HEK293 (cell line): ENCODE measurements around the gene TPI1.
A peak's percentile ranks its signal among the peaks of the same experiment; 100 is the strongest.

ENCODE experiments used
- KLF1 ChIP-seq: fragments of 450-650 bp; formaldehyde crosslinking; IDR thresholded peaks from 2 replicates; pipeline ENCODE4 v1.5.1; 2016; ENCODE audit warnings: missing biosample characterization, missing genetic modification characterization
- OSR2 ChIP-seq: fragments of 450-650 bp; formaldehyde crosslinking; IDR thresholded peaks from 2 replicates; pipeline ENCODE4 v1.5.1; 2016; ENCODE audit warnings: missing biosample characterization, missing genetic modification characterization
- ZBTB1 ChIP-seq: fragments of 450-650 bp; formaldehyde crosslinking; IDR thresholded peaks from 2 replicates; pipeline ENCODE4 v1.5.1; 2016; ENCODE audit warnings: missing biosample characterization, missing genetic modification characterization
- ZBTB20 ChIP-seq: fragments of 450-650 bp; formaldehyde crosslinking; IDR thresholded peaks from 2 replicates; pipeline ENCODE4 v1.5.1; 2016; ENCODE audit warnings: missing biosample characterization, missing genetic modification characterization
- ZNF133 ChIP-seq: fragments of 450-650 bp; formaldehyde crosslinking; IDR thresholded peaks from 2 replicates; pipeline ENCODE4 v1.5.1; 2016; ENCODE audit warnings: missing biosample characterization, missing genetic modification characterization
- ZNF146 ChIP-seq: fragments of 450-650 bp; formaldehyde crosslinking; IDR thresholded peaks from 2 replicates; pipeline ENCODE4 v1.5.1; 2016; ENCODE audit warnings: missing biosample characterization, missing genetic modification characterization
- ZNF214 ChIP-seq: fragments of 450-650 bp; formaldehyde crosslinking; IDR thresholded peaks from 2 replicates; pipeline ENCODE4 v1.5.1; 2017; ENCODE audit warnings: missing biosample characterization, mild to moderate bottlenecking, missing genetic modification characterization, borderline replicate concordance
- ZNF341 ChIP-seq: fragments of 450-650 bp; formaldehyde crosslinking; IDR thresholded peaks from 2 replicates; pipeline ENCODE4; 2016; ENCODE audit warnings: low read depth, missing biosample characterization, missing genetic modification characterization
- ZNF529 ChIP-seq: fragments of 450-650 bp; formaldehyde crosslinking; IDR thresholded peaks from 2 replicates; pipeline ENCODE4 v1.5.1; 2017; ENCODE audit warnings: missing genetic modification characterization, missing biosample characterization; ENCODE audit not compliant: insufficient replicate concordance
- ZNF600 ChIP-seq: fragments of 450-650 bp; formaldehyde crosslinking; IDR thresholded peaks from 2 replicates; pipeline ENCODE4 v1.5.1; 2016; ENCODE audit warnings: missing biosample characterization, missing genetic modification characterization
- ZNF626 ChIP-seq: fragments of 450-650 bp; sonication (Bioruptor Pico); formaldehyde crosslinking; IDR thresholded peaks from 2 replicates; pipeline ENCODE4 v1.5.1; 2018; ENCODE audit warnings: missing biosample characterization, missing genetic modification characterization, inconsistent platforms
- ZNF629 ChIP-seq: fragments of 450-650 bp; formaldehyde crosslinking; IDR thresholded peaks from 2 replicates; pipeline ENCODE4 v1.5.1; 2017; ENCODE audit warnings: missing biosample characterization, missing genetic modification characterization
- TF ChIP-seq, protein P1 (sequence below): fragments of 450-650 bp; formaldehyde crosslinking; IDR thresholded peaks from 2 replicates; pipeline ENCODE4 v1.5.1; 2016; ENCODE audit warnings: missing biosample characterization, missing genetic modification characterization
- TF ChIP-seq, protein P2 (sequence below): fragments of 450-650 bp; formaldehyde crosslinking; IDR thresholded peaks from 2 replicates; pipeline ENCODE4 v1.5.1; 2016; ENCODE audit warnings: missing biosample characterization, missing genetic modification characterization
- TF ChIP-seq, protein P3 (sequence below): fragments of 450-650 bp; formaldehyde crosslinking; IDR thresholded peaks from 2 replicates; pipeline ENCODE4 v1.5.1; 2016; ENCODE audit warnings: missing biosample characterization, missing genetic modification characterization
- TF ChIP-seq, protein P4 (sequence below): fragments of 450-650 bp; formaldehyde crosslinking; IDR thresholded peaks from 2 replicates; pipeline ENCODE4 v1.5.1; 2016; ENCODE audit warnings: missing biosample characterization, missing genetic modification characterization, low read depth
- TF ChIP-seq, protein P5 (sequence below): fragments of 450-650 bp; formaldehyde crosslinking; IDR thresholded peaks from 2 replicates; pipeline ENCODE4 v1.5.1; 2017; ENCODE audit warnings: missing biosample characterization, missing genetic modification characterization
- TF ChIP-seq, protein P6 (sequence below): fragments of 450-650 bp; formaldehyde crosslinking; IDR thresholded peaks from 2 replicates; pipeline ENCODE4 v1.5.1; 2016; ENCODE audit warnings: missing biosample characterization, missing genetic modification characterization

Gene TPI1

DNA sequence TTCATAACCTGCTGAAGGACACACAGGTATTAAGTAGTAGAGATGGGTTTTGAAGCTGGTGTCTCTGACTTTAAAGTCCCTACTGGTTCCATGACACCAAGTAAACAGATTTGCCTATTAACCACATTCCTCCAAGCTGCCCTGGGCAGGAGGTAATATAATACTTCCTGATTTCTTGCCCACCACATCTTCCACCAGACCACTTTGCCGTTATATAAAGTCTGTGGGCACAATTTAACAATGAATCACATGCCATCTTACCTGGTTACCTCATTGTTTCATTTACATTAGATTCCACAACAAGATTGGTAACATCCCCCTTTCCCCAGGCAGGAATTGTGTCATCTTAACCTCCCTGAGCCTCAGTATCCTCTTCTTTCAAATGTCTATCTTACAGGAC, 36.4 kb downstream of the TPI1 start (continued):
- TF ChIP-seq, protein P1, sequence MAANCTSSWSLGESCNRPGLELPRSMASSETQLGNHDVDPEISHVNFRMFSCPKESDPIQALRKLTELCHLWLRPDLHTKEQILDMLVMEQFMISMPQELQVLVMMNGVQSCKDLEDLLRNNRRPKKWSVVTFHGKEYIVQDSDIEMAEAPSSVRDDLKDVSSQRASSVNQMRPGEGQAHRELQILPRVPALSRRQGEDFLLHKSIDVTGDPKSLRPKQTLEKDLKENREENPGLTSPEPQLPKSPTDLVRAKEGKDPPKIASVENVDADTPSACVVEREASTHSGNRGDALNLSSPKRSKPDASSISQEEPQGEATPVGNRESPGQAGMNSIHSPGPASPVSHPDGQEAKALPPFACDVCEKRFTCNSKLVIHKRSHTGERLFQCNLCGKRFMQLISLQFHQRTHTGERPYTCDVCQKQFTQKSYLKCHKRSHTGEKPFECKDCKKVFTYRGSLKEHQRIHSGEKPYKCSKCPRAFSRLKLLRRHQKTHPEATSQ (tag by site-specific recombination) = no peak
- TF ChIP-seq ZNF529 (tag by site-specific recombination) = no peak
- TF ChIP-seq ZNF146 (tag by site-specific recombination) = no peak
- TF ChIP-seq ZBTB20 (tag by site-specific recombination) = no peak
- no peak for TF ChIP-seq OSR2 (tag by site-specific recombination)
- no peak for TF ChIP-seq ZNF341 (tag by site-specific recombination)
- no peak for TF ChIP-seq ZNF133
- no peak for TF ChIP-seq ZBTB1 (tag by site-specific recombination)
- no peak for TF ChIP-seq ZNF626 (tag by site-specific recombination)
- no peak for TF ChIP-seq ZNF214
- TF ChIP-seq, protein P2, sequence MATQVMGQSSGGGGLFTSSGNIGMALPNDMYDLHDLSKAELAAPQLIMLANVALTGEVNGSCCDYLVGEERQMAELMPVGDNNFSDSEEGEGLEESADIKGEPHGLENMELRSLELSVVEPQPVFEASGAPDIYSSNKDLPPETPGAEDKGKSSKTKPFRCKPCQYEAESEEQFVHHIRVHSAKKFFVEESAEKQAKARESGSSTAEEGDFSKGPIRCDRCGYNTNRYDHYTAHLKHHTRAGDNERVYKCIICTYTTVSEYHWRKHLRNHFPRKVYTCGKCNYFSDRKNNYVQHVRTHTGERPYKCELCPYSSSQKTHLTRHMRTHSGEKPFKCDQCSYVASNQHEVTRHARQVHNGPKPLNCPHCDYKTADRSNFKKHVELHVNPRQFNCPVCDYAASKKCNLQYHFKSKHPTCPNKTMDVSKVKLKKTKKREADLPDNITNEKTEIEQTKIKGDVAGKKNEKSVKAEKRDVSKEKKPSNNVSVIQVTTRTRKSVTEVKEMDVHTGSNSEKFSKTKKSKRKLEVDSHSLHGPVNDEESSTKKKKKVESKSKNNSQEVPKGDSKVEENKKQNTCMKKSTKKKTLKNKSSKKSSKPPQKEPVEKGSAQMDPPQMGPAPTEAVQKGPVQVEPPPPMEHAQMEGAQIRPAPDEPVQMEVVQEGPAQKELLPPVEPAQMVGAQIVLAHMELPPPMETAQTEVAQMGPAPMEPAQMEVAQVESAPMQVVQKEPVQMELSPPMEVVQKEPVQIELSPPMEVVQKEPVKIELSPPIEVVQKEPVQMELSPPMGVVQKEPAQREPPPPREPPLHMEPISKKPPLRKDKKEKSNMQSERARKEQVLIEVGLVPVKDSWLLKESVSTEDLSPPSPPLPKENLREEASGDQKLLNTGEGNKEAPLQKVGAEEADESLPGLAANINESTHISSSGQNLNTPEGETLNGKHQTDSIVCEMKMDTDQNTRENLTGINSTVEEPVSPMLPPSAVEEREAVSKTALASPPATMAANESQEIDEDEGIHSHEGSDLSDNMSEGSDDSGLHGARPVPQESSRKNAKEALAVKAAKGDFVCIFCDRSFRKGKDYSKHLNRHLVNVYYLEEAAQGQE = no peak
- TF ChIP-seq, protein P3, sequence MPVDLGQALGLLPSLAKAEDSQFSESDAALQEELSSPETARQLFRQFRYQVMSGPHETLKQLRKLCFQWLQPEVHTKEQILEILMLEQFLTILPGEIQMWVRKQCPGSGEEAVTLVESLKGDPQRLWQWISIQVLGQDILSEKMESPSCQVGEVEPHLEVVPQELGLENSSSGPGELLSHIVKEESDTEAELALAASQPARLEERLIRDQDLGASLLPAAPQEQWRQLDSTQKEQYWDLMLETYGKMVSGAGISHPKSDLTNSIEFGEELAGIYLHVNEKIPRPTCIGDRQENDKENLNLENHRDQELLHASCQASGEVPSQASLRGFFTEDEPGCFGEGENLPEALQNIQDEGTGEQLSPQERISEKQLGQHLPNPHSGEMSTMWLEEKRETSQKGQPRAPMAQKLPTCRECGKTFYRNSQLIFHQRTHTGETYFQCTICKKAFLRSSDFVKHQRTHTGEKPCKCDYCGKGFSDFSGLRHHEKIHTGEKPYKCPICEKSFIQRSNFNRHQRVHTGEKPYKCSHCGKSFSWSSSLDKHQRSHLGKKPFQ = no peak
- TF ChIP-seq ZNF629 (tag by site-specific recombination) = 0 out of 2 replicates have a peak, but pooled peaks have one; percentile 11
- TF ChIP-seq, protein P4, sequence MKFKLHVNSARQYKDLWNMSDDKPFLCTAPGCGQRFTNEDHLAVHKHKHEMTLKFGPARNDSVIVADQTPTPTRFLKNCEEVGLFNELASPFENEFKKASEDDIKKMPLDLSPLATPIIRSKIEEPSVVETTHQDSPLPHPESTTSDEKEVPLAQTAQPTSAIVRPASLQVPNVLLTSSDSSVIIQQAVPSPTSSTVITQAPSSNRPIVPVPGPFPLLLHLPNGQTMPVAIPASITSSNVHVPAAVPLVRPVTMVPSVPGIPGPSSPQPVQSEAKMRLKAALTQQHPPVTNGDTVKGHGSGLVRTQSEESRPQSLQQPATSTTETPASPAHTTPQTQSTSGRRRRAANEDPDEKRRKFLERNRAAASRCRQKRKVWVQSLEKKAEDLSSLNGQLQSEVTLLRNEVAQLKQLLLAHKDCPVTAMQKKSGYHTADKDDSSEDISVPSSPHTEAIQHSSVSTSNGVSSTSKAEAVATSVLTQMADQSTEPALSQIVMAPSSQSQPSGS (tag by site-specific recombination) = peak; percentile 50; the same call in 1 of the 2 replicates
- TF ChIP-seq, protein P5, sequence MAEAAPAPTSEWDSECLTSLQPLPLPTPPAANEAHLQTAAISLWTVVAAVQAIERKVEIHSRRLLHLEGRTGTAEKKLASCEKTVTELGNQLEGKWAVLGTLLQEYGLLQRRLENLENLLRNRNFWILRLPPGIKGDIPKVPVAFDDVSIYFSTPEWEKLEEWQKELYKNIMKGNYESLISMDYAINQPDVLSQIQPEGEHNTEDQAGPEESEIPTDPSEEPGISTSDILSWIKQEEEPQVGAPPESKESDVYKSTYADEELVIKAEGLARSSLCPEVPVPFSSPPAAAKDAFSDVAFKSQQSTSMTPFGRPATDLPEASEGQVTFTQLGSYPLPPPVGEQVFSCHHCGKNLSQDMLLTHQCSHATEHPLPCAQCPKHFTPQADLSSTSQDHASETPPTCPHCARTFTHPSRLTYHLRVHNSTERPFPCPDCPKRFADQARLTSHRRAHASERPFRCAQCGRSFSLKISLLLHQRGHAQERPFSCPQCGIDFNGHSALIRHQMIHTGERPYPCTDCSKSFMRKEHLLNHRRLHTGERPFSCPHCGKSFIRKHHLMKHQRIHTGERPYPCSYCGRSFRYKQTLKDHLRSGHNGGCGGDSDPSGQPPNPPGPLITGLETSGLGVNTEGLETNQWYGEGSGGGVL (tag by site-specific recombination) = no peak
- peak; percentile 82 for TF ChIP-seq ZNF600
- TF ChIP-seq, protein P6, sequence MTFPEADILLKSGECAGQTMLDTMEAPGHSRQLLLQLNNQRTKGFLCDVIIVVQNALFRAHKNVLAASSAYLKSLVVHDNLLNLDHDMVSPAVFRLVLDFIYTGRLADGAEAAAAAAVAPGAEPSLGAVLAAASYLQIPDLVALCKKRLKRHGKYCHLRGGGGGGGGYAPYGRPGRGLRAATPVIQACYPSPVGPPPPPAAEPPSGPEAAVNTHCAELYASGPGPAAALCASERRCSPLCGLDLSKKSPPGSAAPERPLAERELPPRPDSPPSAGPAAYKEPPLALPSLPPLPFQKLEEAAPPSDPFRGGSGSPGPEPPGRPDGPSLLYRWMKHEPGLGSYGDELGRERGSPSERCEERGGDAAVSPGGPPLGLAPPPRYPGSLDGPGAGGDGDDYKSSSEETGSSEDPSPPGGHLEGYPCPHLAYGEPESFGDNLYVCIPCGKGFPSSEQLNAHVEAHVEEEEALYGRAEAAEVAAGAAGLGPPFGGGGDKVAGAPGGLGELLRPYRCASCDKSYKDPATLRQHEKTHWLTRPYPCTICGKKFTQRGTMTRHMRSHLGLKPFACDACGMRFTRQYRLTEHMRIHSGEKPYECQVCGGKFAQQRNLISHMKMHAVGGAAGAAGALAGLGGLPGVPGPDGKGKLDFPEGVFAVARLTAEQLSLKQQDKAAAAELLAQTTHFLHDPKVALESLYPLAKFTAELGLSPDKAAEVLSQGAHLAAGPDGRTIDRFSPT (tag by site-specific recombination) = no peak
- no peak for TF ChIP-seq KLF1 (tag by site-specific recombination)
